ENCODE data around the gene E2F6. TPM values are rescaled to one million over a fixed set of nuclear protein-coding genes. Genes with fewer than 3 reads are reported as not detected.

The E2F6 gene
- total and polyA plus RNA-seq, 2 of the 4 experiments (the other 2 are of a cell fraction): 8.2 to 10.9 TPM

GRCh38 chr2:11437602-11438001, 28.4 kb downstream of the E2F6 start:
- 87% methylated on average over 3 of the region's 5 CpGs; no CpG with 5 or more reads in 1 of the 2 experiments for WGBS, 2 experiments (ENCODE audit: extremely low coverage in 2 of 2, insufficient read length in 1 of 2)
- ChIA-PET CTCF (no interaction called here), POLR2A (ENCODE audit: unreplicated experiment) (no interaction called here)
- no peak overlapping the region for H2BK120ac ChIP-seq (ENCODE audit: low read depth, low read length)
- no peak overlapping the region for H2BK5ac ChIP-seq (ENCODE audit: low read depth, low read length, poor library complexity, severe bottlenecking)
- no peak overlapping the region for H3K4me2 ChIP-seq (ENCODE audit: low read depth, low read length)
- H3K36me3 ChIP-seq (ENCODE audit: control insufficient read depth, insufficient read depth, low read length): peaks cover 1% of the 10 kb centered on the region
- H4K8ac ChIP-seq (ENCODE audit: low read depth in 2 of 2, low read length in 2 of 2): no peak overlapping the region
- no peaks in the 10 kb centered on the region for H4K20me1 ChIP-seq (ENCODE audit: insufficient read depth, low read length)
- intact Hi-C loops (cut with micrococcal nuclease) (no loop called here), dilution Hi-C loops (cut with HindIII; ENCODE audit: low sequenced_read_pairs, unreplicated experiment) (no loop called here), in situ Hi-C loops (cut with MboI; ENCODE audit: low sequenced_read_pairs) (no loop called here)
- no peak overlapping the region for H3K56ac ChIP-seq (ENCODE audit: extremely low read depth, insufficient read depth, low read length)
- no peak overlapping the region for H2AK9ac ChIP-seq (replicated peaks; ENCODE audit: low read depth, low read length, poor library complexity)
- no peak overlapping the region for H4K5ac ChIP-seq (ENCODE audit: low read depth, low read length)
- ATAC-seq (ENCODE audit: low read depth) (no peak), DNase-seq (no peak)
- no peaks in the 10 kb centered on the region for H3K79me1 ChIP-seq (ENCODE audit: low read depth in 1 of 2, low read length in 2 of 2)
- H3K23ac ChIP-seq (ENCODE audit: low read depth, low read length): no peak overlapping the region
- no peak overlapping the region for H3K4ac ChIP-seq (ENCODE audit: low read depth, low read length)
- no TSS peak for BruUV-seq (replicated peaks)
- no peak overlapping the region for H2AK5ac ChIP-seq (ENCODE audit: low read depth, low read length)
- no peak overlapping the region for H2BK20ac ChIP-seq (ENCODE audit: low read depth, low read length)
- H3K27me3 ChIP-seq (ENCODE audit: control insufficient read depth, insufficient read depth, low read length): no peaks in the 10 kb centered on the region
- no peaks in the 10 kb centered on the region for H3K4me1 ChIP-seq (ENCODE audit: control insufficient read depth, insufficient read depth, low read length)
- no peak for TF ChIP-seq MXI1 (IDR thresholded peaks at IDR 0.05; ENCODE audit: borderline replicate concordance, low read depth, low read length)
- no peak for TF ChIP-seq NFE2L2 (IDR thresholded peaks at IDR 0.05; ENCODE audit: low read depth, low read length)
- no peak for TF ChIP-seq CHD1 (IDR thresholded peaks at IDR 0.05; ENCODE audit: low read depth, low read length)
- TF ChIP-seq RFX5 (IDR thresholded peaks at IDR 0.05; ENCODE audit: low read depth, low read length): no peak
- TF ChIP-seq, protein P1, sequence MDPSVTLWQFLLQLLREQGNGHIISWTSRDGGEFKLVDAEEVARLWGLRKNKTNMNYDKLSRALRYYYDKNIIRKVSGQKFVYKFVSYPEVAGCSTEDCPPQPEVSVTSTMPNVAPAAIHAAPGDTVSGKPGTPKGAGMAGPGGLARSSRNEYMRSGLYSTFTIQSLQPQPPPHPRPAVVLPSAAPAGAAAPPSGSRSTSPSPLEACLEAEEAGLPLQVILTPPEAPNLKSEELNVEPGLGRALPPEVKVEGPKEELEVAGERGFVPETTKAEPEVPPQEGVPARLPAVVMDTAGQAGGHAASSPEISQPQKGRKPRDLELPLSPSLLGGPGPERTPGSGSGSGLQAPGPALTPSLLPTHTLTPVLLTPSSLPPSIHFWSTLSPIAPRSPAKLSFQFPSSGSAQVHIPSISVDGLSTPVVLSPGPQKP (IDR thresholded peaks at IDR 0.05; ENCODE audit: borderline replicate concordance, low read depth, low read length): no peak
- no peak for TF ChIP-seq RCOR1 (IDR thresholded peaks at IDR 0.05; ENCODE audit: insufficient replicate concordance, low read length)
- TF ChIP-seq POLR2A (IDR thresholded peaks at IDR 0.05; ENCODE audit: low read depth, low read length): no peak
- TF ChIP-seq MAZ (IDR thresholded peaks at IDR 0.05; ENCODE audit: borderline replicate concordance, low read depth, low read length): no peak
- TF ChIP-seq, protein P2, sequence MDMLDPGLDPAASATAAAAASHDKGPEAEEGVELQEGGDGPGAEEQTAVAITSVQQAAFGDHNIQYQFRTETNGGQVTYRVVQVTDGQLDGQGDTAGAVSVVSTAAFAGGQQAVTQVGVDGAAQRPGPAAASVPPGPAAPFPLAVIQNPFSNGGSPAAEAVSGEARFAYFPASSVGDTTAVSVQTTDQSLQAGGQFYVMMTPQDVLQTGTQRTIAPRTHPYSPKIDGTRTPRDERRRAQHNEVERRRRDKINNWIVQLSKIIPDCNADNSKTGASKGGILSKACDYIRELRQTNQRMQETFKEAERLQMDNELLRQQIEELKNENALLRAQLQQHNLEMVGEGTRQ (IDR thresholded peaks at IDR 0.05; ENCODE audit: low read depth, low read length): no peak
- TF ChIP-seq FOS (IDR thresholded peaks at IDR 0.05; ENCODE audit: low read depth, low read length): no peak
- TF ChIP-seq MAFK (IDR thresholded peaks at IDR 0.05; ENCODE audit: low read depth, low read length): no peak
- H3K4me3 ChIP-seq (ENCODE audit: insufficient read depth, low read depth, low read length): no peak overlapping the region
- no peak overlapping the region for H3K9ac ChIP-seq (ENCODE audit: low read depth, low read length)
- no peak overlapping the region for H4K91ac ChIP-seq (ENCODE audit: insufficient read depth, low read depth, low read length)
- H2AFZ ChIP-seq (replicated peaks; ENCODE audit: low read length, poor library complexity): no peak overlapping the region
- no peak overlapping the region for H3K14ac ChIP-seq (replicated peaks; ENCODE audit: low read depth, low read length)
- no peak overlapping the region for H3K18ac ChIP-seq (ENCODE audit: low read depth, low read length)
- no peak overlapping the region for H2BK15ac ChIP-seq (ENCODE audit: low read depth, low read length)
- H3K9me3 ChIP-seq (ENCODE audit: control insufficient read depth, insufficient read depth, low read length): peaks cover 2% of the 10 kb centered on the region; the same call in 1 of the 2 replicates
- no peak overlapping the region for H3K27ac ChIP-seq (ENCODE audit: insufficient read depth, low read length)
- H3K9me1 ChIP-seq (ENCODE audit: insufficient read depth, low read length): no peaks in the 10 kb centered on the region
